ENCODE measurements around the gene NOC2L.
"Not testable (repeated sequence)": the region's sequence is repeated elsewhere in the genome, so short reads cannot be mapped to it uniquely, and the experiment has no call there.

NOC2L gene

DNA sequence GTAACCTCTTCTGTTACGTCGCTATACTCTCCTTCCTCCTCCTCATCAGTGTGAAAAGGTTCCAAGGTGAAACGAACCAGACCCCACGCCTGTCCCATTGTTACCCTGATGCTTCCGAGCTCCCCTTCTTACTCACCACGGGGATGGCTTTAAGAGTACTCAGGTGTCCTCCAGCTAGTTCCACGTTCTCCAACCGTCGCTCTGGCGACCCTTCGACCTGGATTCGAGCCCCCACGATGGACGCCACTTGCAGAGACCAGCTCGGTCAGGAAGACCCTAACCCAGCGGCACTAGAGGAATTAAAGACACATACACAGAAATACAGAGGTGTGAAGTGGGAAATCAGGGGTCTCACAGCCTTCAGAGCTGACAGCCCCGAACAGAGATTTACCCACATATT, 61.1 kb downstream of the NOC2L start:
- not testable (repeated sequence) for DNase-seq

DNA sequence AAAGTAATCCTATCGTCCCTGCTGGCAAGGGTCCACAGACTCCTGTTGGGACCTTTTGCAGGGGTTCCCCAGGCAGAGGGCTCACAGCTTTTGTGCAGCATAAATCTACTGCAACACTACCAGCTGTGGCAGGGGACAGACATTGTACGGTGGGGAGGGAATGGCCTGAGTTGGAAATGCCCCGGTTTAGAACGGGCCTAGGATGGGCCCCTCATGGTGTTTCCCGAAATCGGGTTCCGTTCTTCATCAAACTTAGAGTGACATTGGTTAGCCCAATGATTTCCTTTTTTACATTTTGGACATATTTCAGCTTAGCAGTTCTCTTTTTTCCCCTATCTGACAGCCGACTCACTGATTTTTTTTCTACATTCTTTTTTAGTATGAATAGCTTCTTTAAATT, 61.8 kb downstream of the NOC2L start:
- no peak for DNase-seq

All from activated effector memory CD4-positive, alpha-beta T cell treated with Interleukin-2 at 50 U/mL for 16 hours (primary cell).